M059J (cell line): ENCODE measurements around the gene RHOH. TPM values are rescaled to one million over a fixed set of nuclear protein-coding genes. Genes with fewer than 3 reads are reported as not detected.

ENCODE experiments used
- DNase-seq: peaks from one replicate; pipeline ENCODE4 v3.0.0-alpha.2; 2012; ENCODE audit warnings: low read depth
- total RNA-seq: library from RNA; depleted of rRNA; stranded (reverse); fragments of >200 nt; shearing (Covaris generic); gene quantifications from 2 replicates; pipeline ENCODE4 v1.2.3, GENCODE V29; 2014

RHOH gene
- total RNA-seq, 1 experiment from 2014 or later: not detected

GRCh38 chr4:40234519-40235039 lies 37.7 kb downstream of the RHOH start:
- no peak for DNase-seq

- no peak for DNase-seq
Measured at GRCh38 chr4:40238008-40238699, 41.3 kb downstream of the RHOH start.

GRCh38 chr4:40238700-40239548 lies 42.1 kb downstream of the RHOH start:
- no peak for DNase-seq

- peak; percentile 66 for DNase-seq
Measured at GRCh38 chr4:40240040-40240653, 43.3 kb downstream of the RHOH start.

GRCh38 chr4:40241026-40241425 lies 44.2 kb downstream of the RHOH start:
- no peak for DNase-seq

- DNase-seq: no peak
Measured at GRCh38 chr4:40241941-40242340, 45.1 kb downstream of the RHOH start.

GRCh38 chr4:40243386-40243948 lies 46.6 kb downstream of the RHOH start:
- DNase-seq: no peak

GRCh38 chr4:40244606-40245005 lies 47.8 kb downstream of the RHOH start:
- DNase-seq: no peak

GRCh38 chr4:40245550-40245949 lies 48.7 kb downstream of the RHOH start:
- DNase-seq: no peak

- no peak for DNase-seq
Measured at GRCh38 chr4:40246011-40246900, 49.4 kb downstream of the RHOH start.

GRCh38 chr4:40246938-40247337 lies 50.1 kb downstream of the RHOH start:
- DNase-seq: no peak

GRCh38 chr4:40247350-40247749 lies 50.5 kb downstream of the RHOH start:
- DNase-seq: no peak

GRCh38 chr4:40251366-40251765 lies 54.5 kb downstream of the RHOH start:
- DNase-seq: peak; percentile 79

- DNase-seq: no peak
Measured at GRCh38 chr4:40253906-40254305, 57.1 kb downstream of the RHOH start.

- DNase-seq: peak; percentile 86
Measured at GRCh38 chr4:40254608-40255392, 58.0 kb downstream of the RHOH start.

GRCh38 chr4:40255393-40256281 lies 58.8 kb downstream of the RHOH start:
- peak; percentile 99 for DNase-seq

- no peak for DNase-seq
Measured at GRCh38 chr4:40256329-40256728, 59.5 kb downstream of the RHOH start.

GRCh38 chr4:40256817-40257216 lies 60.0 kb downstream of the RHOH start:
- no peak for DNase-seq

GRCh38 chr4:40258627-40259026 lies 61.8 kb downstream of the RHOH start:
- DNase-seq: no peak
